ENCODE data around the gene CDC73. TPM values are rescaled to one million over a fixed set of nuclear protein-coding genes. Genes with fewer than 3 reads are reported as not detected.

Gene CDC73
- total RNA-seq, 1 donor = 29.7 TPM

- no peaks in the 10 kb centered on the region for H3K27me3 ChIP-seq (ENCODE audit: insufficient read depth, low read length)
- no peak overlapping the region for H3K4me3 ChIP-seq (ENCODE audit: insufficient read depth, low read length)
- no peak for TF ChIP-seq CTCF (IDR thresholded peaks at IDR 0.05; ENCODE audit: extremely low read depth, low read depth, low read length)
- H2AFZ ChIP-seq (ENCODE audit: low read length) = no peak overlapping the region
- H3K36me3 ChIP-seq (ENCODE audit: insufficient read depth, low read length) = peaks cover 63% of the 10 kb centered on the region
- H3K79me2 ChIP-seq (ENCODE audit: insufficient read depth, low read length) = no peaks in the 10 kb centered on the region
- DNase-seq (ENCODE audit: insufficient read length, low spot score, missing footprints) = no peak
- H3K9me3 ChIP-seq (ENCODE audit: low read depth, low read length) = no peaks in the 10 kb centered on the region
- no peaks in the 10 kb centered on the region for H3K4me1 ChIP-seq (ENCODE audit: insufficient read depth, low read length)
- no peak overlapping the region for H3K4me2 ChIP-seq (ENCODE audit: insufficient read depth, low read length)
- H3K27ac ChIP-seq (ENCODE audit: low read depth, low read length) = no peak overlapping the region
- H4K20me1 ChIP-seq (ENCODE audit: insufficient read depth, low read length) = no peaks in the 10 kb centered on the region
These were observed 38.3 kb upstream of the CDC73 start for GRCh38 chr1:193083365-193084088.

GRCh38 chr1:193085263-193085662 lies 36.6 kb upstream of the CDC73 start:
- H3K9me3 ChIP-seq (ENCODE audit: low read depth, low read length) = no peaks in the 10 kb centered on the region
- H3K27ac ChIP-seq (ENCODE audit: low read depth, low read length) = no peak overlapping the region
- H2AFZ ChIP-seq (ENCODE audit: low read length) = no peak overlapping the region
- no peak for TF ChIP-seq CTCF (IDR thresholded peaks at IDR 0.05; ENCODE audit: extremely low read depth, low read depth, low read length)
- H3K4me2 ChIP-seq (ENCODE audit: insufficient read depth, low read length) = no peak overlapping the region
- H3K4me1 ChIP-seq (ENCODE audit: insufficient read depth, low read length) = no peaks in the 10 kb centered on the region
- H3K79me2 ChIP-seq (ENCODE audit: insufficient read depth, low read length) = no peaks in the 10 kb centered on the region
- DNase-seq (ENCODE audit: insufficient read length, low spot score, missing footprints) = no peak
- no peaks in the 10 kb centered on the region for H4K20me1 ChIP-seq (ENCODE audit: insufficient read depth, low read length)
- H3K27me3 ChIP-seq (ENCODE audit: insufficient read depth, low read length) = no peaks in the 10 kb centered on the region
- H3K4me3 ChIP-seq (ENCODE audit: insufficient read depth, low read length) = no peak overlapping the region
- H3K36me3 ChIP-seq (ENCODE audit: insufficient read depth, low read length) = peaks cover 49% of the 10 kb centered on the region

- no peaks in the 10 kb centered on the region for H3K9me3 ChIP-seq (ENCODE audit: low read depth, low read length)
- no peaks in the 10 kb centered on the region for H3K4me1 ChIP-seq (ENCODE audit: insufficient read depth, low read length)
- H3K79me2 ChIP-seq (ENCODE audit: insufficient read depth, low read length) = no peaks in the 10 kb centered on the region
- no peak for DNase-seq (ENCODE audit: insufficient read length, low spot score, missing footprints)
- H3K27ac ChIP-seq (ENCODE audit: low read depth, low read length) = no peak overlapping the region
- H4K20me1 ChIP-seq (ENCODE audit: insufficient read depth, low read length) = no peaks in the 10 kb centered on the region
- H3K27me3 ChIP-seq (ENCODE audit: insufficient read depth, low read length) = no peaks in the 10 kb centered on the region
- H2AFZ ChIP-seq (ENCODE audit: low read length) = no peak overlapping the region
- no peak overlapping the region for H3K4me2 ChIP-seq (ENCODE audit: insufficient read depth, low read length)
- no peak overlapping the region for H3K4me3 ChIP-seq (ENCODE audit: insufficient read depth, low read length)
- no peak for TF ChIP-seq CTCF (IDR thresholded peaks at IDR 0.05; ENCODE audit: extremely low read depth, low read depth, low read length)
- peaks cover 46% of the 10 kb centered on the region for H3K36me3 ChIP-seq (ENCODE audit: insufficient read depth, low read length)
These were observed 35.5 kb upstream of the CDC73 start for GRCh38 chr1:193086342-193086741.

- Histone ChIP-seq H3K4me3 (ENCODE audit: insufficient read depth, low read length) (no peak overlapping the region), H4K20me1 (ENCODE audit: insufficient read depth, low read length) (no peaks in the 10 kb centered on the region), H3K36me3 (ENCODE audit: insufficient read depth, low read length) (peaks cover 41% of the 10 kb centered on the region), H3K4me1 (ENCODE audit: insufficient read depth, low read length) (no peaks in the 10 kb centered on the region), H3K27ac (ENCODE audit: low read depth, low read length) (no peak overlapping the region), H3K79me2 (ENCODE audit: insufficient read depth, low read length) (no peaks in the 10 kb centered on the region), H2AFZ (ENCODE audit: low read length) (no peak overlapping the region), H3K4me2 (ENCODE audit: insufficient read depth, low read length) (no peak overlapping the region), H3K27me3 (ENCODE audit: insufficient read depth, low read length) (no peaks in the 10 kb centered on the region), H3K9me3 (ENCODE audit: low read depth, low read length) (no peaks in the 10 kb centered on the region)
- no peak for TF ChIP-seq CTCF (IDR thresholded peaks at IDR 0.05; ENCODE audit: extremely low read depth, low read depth, low read length)
- no peak for DNase-seq (ENCODE audit: insufficient read length, low spot score, missing footprints)
These were observed 33.9 kb upstream of the CDC73 start for GRCh38 chr1:193087893-193088292.
